HL-60 (cell line): ENCODE results near the gene WFDC11.
"Not testable (repeated sequence)": the region's sequence is repeated elsewhere in the genome, so short reads cannot be mapped to it uniquely, and the experiment has no call there.

Experiments used
- DNase-seq, 2 experiments: peaks; one replicate each; pipeline ENCODE4 v3.0.0-alpha.2; 2010 to 2020; ENCODE audit warnings: low read depth in 1 of 2, low spot score in 1 of 2
- H3K27ac ChIP-seq: fragments of 250-450 bp; sonication (Bioruptor Pico); replicated peaks from 2 replicates; pipeline ENCODE4 v1.5.1; 2020; ENCODE audit warnings: mild to moderate bottlenecking, moderate library complexity
- H3K27me3 ChIP-seq: fragments of 250-450 bp; sonication (Bioruptor Pico); 2 replicates; pipeline ENCODE4 v1.5.1; 2021; ENCODE audit warnings: mild to moderate bottlenecking, moderate library complexity; ENCODE audit not compliant: insufficient read depth, poor library complexity, severe bottlenecking
- H3K4me3 ChIP-seq: replicated peaks from 2 replicates; pipeline ENCODE4 v1.5.1; 2011; ENCODE audit warnings: mild to moderate bottlenecking, control low read depth, low read length; ENCODE audit not compliant: insufficient read depth
- CTCF ChIP-seq: IDR thresholded peaks from one replicate; pipeline ENCODE4 v1.5.1; 2011; ENCODE audit warnings: low read length, control low read depth, inconsistent platforms; ENCODE audit not compliant: insufficient read depth
- GABPA ChIP-seq: IDR thresholded peaks from 2 replicates; pipeline ENCODE4 v1.6.1; 2012; ENCODE audit warnings: low read depth
- POLR2AphosphoS5 ChIP-seq: IDR thresholded peaks from 2 replicates; pipeline ENCODE4 v1.6.1; 2012; ENCODE audit warnings: low read depth
- REST ChIP-seq: IDR thresholded peaks from 2 replicates; pipeline ENCODE4 v1.6.1; 2012; ENCODE audit warnings: low read depth; ENCODE audit not compliant: insufficient replicate concordance
- SPI1 ChIP-seq: IDR thresholded peaks from 2 replicates; pipeline ENCODE4 v1.6.1; 2012; ENCODE audit warnings: low read depth, mild to moderate bottlenecking, borderline replicate concordance

WFDC11 gene

GRCh38 chr20:45672765-45673164, 2.7 kb upstream of the WFDC11 start:
- TF ChIP-seq GABPA (no peak), CTCF (no peak), REST (no peak), SPI1 (no peak)
- H3K4me3 ChIP-seq, result no peak overlapping the region
- H3K27me3 ChIP-seq, result peaks cover 20% of the 10 kb centered on the region
- DNase-seq, result no peak
- no peak overlapping the region for H3K27ac ChIP-seq

GRCh38 chr20:45657038-45657437, 13.0 kb downstream of the WFDC11 start:
- not testable (repeated sequence) for H3K4me3 ChIP-seq, DNase-seq

GRCh38 chr20:45651726-45652125, 18.3 kb downstream of the WFDC11 start:
- not testable (repeated sequence) for H3K4me3 ChIP-seq, DNase-seq, H3K27me3 ChIP-seq, H3K27ac ChIP-seq

More at GRCh38 chr20:45657038-45657437, 13.0 kb downstream of the WFDC11 start:
- H3K27ac ChIP-seq, H3K27me3 ChIP-seq: not testable (repeated sequence)

- Histone ChIP-seq H3K27ac (no peak overlapping the region), H3K27me3 (no peaks in the 10 kb centered on the region), H3K4me3 (no peak overlapping the region)
- TF ChIP-seq GABPA, result no peak
- TF ChIP-seq POLR2AphosphoS5, result no peak
- TF ChIP-seq SPI1, result no peak
- TF ChIP-seq REST, result no peak
- no peak for TF ChIP-seq CTCF
- DNase-seq, result no peak
These were observed 20.7 kb downstream of the WFDC11 start for GRCh38 chr20:45649312-45649863.

GRCh38 chr20:45647441-45648050, 22.5 kb downstream of the WFDC11 start:
- TF ChIP-seq CTCF, result no peak
- DNase-seq, result no peak
- H3K27ac ChIP-seq, result no peak overlapping the region
- no peaks in the 10 kb centered on the region for H3K27me3 ChIP-seq
- H3K4me3 ChIP-seq, result no peak overlapping the region
